ENCODE data around the gene SEC11A. TPM values are rescaled to one million over a fixed set of nuclear protein-coding genes. Genes with fewer than 3 reads are reported as not detected.

Gene SEC11A
- total RNA-seq, 1 donor from 2014 or later, result 205 TPM

- Histone ChIP-seq H3K36me3 (peaks cover 83% of the 10 kb centered on the region), H3K27ac (no peak overlapping the region), H3K4me3 (no peak overlapping the region), H3K27me3 (ENCODE audit: low read depth) (no peaks in the 10 kb centered on the region), H3K9me3 (no peaks in the 10 kb centered on the region), H3K4me1 (no peaks in the 10 kb centered on the region)
- TF ChIP-seq, protein P1, sequence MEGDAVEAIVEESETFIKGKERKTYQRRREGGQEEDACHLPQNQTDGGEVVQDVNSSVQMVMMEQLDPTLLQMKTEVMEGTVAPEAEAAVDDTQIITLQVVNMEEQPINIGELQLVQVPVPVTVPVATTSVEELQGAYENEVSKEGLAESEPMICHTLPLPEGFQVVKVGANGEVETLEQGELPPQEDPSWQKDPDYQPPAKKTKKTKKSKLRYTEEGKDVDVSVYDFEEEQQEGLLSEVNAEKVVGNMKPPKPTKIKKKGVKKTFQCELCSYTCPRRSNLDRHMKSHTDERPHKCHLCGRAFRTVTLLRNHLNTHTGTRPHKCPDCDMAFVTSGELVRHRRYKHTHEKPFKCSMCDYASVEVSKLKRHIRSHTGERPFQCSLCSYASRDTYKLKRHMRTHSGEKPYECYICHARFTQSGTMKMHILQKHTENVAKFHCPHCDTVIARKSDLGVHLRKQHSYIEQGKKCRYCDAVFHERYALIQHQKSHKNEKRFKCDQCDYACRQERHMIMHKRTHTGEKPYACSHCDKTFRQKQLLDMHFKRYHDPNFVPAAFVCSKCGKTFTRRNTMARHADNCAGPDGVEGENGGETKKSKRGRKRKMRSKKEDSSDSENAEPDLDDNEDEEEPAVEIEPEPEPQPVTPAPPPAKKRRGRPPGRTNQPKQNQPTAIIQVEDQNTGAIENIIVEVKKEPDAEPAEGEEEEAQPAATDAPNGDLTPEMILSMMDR (IDR thresholded peaks at IDR 0.05), result no peak
- no peak for DNase-seq
- no peak for ATAC-seq
- intact Hi-C loops (cut with DNase I), result no loop called here
Measured at GRCh38 chr15:84669726-84670125, 46.2 kb downstream of the SEC11A start.

- no peak for ATAC-seq
- Histone ChIP-seq H3K4me3 (no peak overlapping the region), H3K9me3 (no peaks in the 10 kb centered on the region), H3K27me3 (ENCODE audit: low read depth) (no peaks in the 10 kb centered on the region), H3K36me3 (peaks cover 72% of the 10 kb centered on the region), H3K4me1 (no peaks in the 10 kb centered on the region), H3K27ac (no peak overlapping the region)
- no peak for DNase-seq
- intact Hi-C loops (cut with DNase I), result no loop called here
- TF ChIP-seq, protein P1 (IDR thresholded peaks at IDR 0.05), result no peak
Measured at GRCh38 chr15:84668221-84668982, 47.5 kb downstream of the SEC11A start.

- Histone ChIP-seq H3K27me3 (ENCODE audit: low read depth) (no peaks in the 10 kb centered on the region), H3K9me3 (no peaks in the 10 kb centered on the region), H3K4me3 (no peak overlapping the region), H3K36me3 (peaks cover 67% of the 10 kb centered on the region), H3K4me1 (no peaks in the 10 kb centered on the region), H3K27ac (no peak overlapping the region)
- ATAC-seq (no peak), DNase-seq (no peak)
- TF ChIP-seq, protein P1 (IDR thresholded peaks at IDR 0.05), result no peak
- intact Hi-C loops (cut with DNase I), result no loop called here
Measured at GRCh38 chr15:84666373-84666772, 49.6 kb downstream of the SEC11A start.

DNA sequence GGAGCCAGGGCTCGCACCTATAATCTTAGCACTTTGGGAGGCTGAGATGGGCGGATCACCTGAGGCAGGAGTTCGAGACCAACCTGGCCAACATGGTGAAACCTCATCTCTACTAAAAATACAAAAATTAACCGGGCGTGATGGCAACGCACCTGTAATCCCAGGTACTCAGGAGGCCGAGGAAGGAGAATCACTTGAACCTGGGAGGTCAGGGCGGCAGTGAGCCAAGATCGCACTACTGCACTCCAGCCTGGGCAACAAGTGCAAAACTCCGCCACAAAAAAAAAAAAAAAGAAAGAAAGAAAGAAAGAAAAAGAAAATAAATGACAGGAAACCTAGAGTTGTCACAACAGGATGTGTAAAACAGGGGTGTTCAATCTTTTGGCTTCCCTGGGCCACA lies 54.9 kb downstream of the SEC11A start:
- intact Hi-C loops (cut with DNase I), result no loop called here
- Histone ChIP-seq H3K9me3 (no peaks in the 10 kb centered on the region), H3K27ac (no peak overlapping the region), H3K36me3 (peaks cover 15% of the 10 kb centered on the region), H3K4me1 (peaks cover 9% of the 10 kb centered on the region), H3K27me3 (ENCODE audit: low read depth) (no peaks in the 10 kb centered on the region), H3K4me3 (no peak overlapping the region)
- no peak for DNase-seq
- ATAC-seq, result no peak
- TF ChIP-seq, protein P1 (IDR thresholded peaks at IDR 0.05), result no peak

DNA sequence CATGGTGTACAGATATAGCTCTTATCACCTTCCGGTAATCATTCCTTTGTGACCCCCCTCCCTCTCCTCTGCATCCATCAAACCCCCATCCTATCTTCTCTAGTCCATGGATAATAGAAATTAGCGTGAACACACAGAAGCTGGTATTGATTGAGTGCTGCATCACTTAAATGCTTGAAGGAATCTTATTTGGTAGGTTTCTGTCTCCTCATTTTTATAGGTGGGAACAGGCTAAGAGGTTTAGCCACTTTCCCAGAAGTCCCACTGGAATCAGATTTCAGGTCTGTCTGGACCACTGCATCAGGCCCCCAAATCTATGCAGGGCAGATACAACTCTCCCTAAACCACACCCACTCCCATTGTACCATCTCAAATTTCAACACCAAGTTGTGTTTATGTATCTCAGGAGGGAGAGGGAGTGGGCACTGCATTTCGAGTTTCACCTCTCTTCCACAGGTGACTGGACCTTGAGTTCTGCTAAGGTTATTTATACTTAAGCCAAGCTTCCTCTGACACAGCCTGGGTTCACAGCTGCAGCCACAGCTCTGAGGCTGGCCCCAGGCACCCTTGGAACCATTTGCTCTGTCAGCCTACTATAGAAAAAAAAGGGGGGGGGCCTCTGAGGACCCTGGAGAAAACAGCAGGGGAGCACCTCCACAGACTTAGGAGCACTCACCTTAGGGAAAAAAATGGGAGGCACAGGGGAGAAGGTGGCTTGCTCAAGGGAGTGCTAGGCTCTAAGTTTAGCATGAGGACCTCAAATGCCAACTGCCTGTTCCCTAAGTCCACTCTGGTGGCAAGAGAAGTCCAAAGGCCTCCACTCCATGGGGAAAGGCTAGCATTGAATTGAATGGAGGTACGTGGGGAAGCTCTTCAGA lies 55.8 kb downstream of the SEC11A start:
- Histone ChIP-seq H3K27me3 (ENCODE audit: low read depth) (no peaks in the 10 kb centered on the region), H3K36me3 (peaks cover 6% of the 10 kb centered on the region), H3K4me3 (no peak overlapping the region), H3K9me3 (no peaks in the 10 kb centered on the region), H3K4me1 (peaks cover 13% of the 10 kb centered on the region), H3K27ac (no peak overlapping the region)
- intact Hi-C loops (cut with DNase I), result no loop called here
- DNase-seq, result no peak
- no peak for ATAC-seq
- TF ChIP-seq, protein P1 (IDR thresholded peaks at IDR 0.05), result no peak
